ENCODE data around the gene PDE7B.

PDE7B gene

GRCh38 chr6:135972150-135972549 lies 120.6 kb downstream of the PDE7B start:
- Histone ChIP-seq H3K18ac (ENCODE audit: low read length) (no peak overlapping the region), H3K27me3 (ENCODE audit: insufficient read depth, low read length, poor library complexity) (no peaks in the 10 kb centered on the region), H3K79me2 (ENCODE audit: control insufficient read depth, insufficient read depth, low read length) (no peaks in the 10 kb centered on the region), H3K56ac (ENCODE audit: low read length) (no peak overlapping the region), H3K36me3 (ENCODE audit: control insufficient read depth, insufficient read depth, low read length) (no peaks in the 10 kb centered on the region), H2BK15ac (replicated peaks; ENCODE audit: low read depth) (no peak overlapping the region), H4K8ac (ENCODE audit: low read depth, low read length) (no peak overlapping the region), H4K5ac (ENCODE audit: low read length) (no peak overlapping the region), H3K4ac (ENCODE audit: low read depth, low read length) (no peak overlapping the region), H3K9ac (ENCODE audit: low read length) (no peak overlapping the region), H2BK120ac (ENCODE audit: low read depth, low read length) (no peak overlapping the region), H2AK5ac (ENCODE audit: low read length) (no peak overlapping the region), H3K4me1 (ENCODE audit: control insufficient read depth, low read depth, low read length) (no peaks in the 10 kb centered on the region), H3K79me1 (ENCODE audit: low read length) (no peaks in the 10 kb centered on the region), H3K4me3 (ENCODE audit: low read length) (no peak overlapping the region), H3K23ac (ENCODE audit: low read length) (no peak overlapping the region), H3K27ac (ENCODE audit: low read depth, low read length) (no peak overlapping the region), H3K4me2 (ENCODE audit: low read length) (no peak overlapping the region), H2BK5ac (ENCODE audit: low read length) (no peak overlapping the region)
- no peak for DNase-seq

DNA sequence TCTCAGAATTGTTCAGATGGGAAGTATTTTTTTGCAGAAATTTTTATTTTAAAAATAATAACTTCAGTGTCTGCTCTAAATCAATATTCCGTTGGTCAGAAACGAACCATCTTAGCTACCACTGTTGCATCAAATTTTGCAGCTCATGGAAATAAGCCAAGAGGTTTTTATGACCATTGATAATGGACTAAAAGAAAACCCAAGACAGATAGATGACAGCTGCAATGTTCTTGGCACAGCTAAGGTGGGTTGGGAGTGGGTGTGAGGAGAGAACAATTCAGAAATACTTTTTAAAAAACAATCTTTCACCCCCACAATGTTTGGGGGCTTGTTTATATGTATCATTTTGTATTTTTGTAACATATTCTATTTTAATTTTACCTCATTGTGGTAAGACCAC lies 121.1 kb downstream of the PDE7B start:
- Histone ChIP-seq H3K4ac (ENCODE audit: low read depth, low read length) (no peak overlapping the region), H3K18ac (ENCODE audit: low read length) (no peak overlapping the region), H3K9ac (ENCODE audit: low read length) (no peak overlapping the region), H4K8ac (ENCODE audit: low read depth, low read length) (no peak overlapping the region), H3K79me2 (ENCODE audit: control insufficient read depth, insufficient read depth, low read length) (no peaks in the 10 kb centered on the region), H3K4me3 (ENCODE audit: low read length) (no peak overlapping the region), H3K4me1 (ENCODE audit: control insufficient read depth, low read depth, low read length) (no peaks in the 10 kb centered on the region), H3K27ac (ENCODE audit: low read depth, low read length) (no peak overlapping the region), H3K27me3 (ENCODE audit: insufficient read depth, low read length, poor library complexity) (no peaks in the 10 kb centered on the region), H3K23ac (ENCODE audit: low read length) (no peak overlapping the region), H3K56ac (ENCODE audit: low read length) (no peak overlapping the region), H2BK120ac (ENCODE audit: low read depth, low read length) (no peak overlapping the region), H2BK5ac (ENCODE audit: low read length) (no peak overlapping the region), H3K36me3 (ENCODE audit: control insufficient read depth, insufficient read depth, low read length) (no peaks in the 10 kb centered on the region), H3K79me1 (ENCODE audit: low read length) (no peaks in the 10 kb centered on the region), H2AK5ac (ENCODE audit: low read length) (no peak overlapping the region), H4K5ac (ENCODE audit: low read length) (no peak overlapping the region), H2BK15ac (replicated peaks; ENCODE audit: low read depth) (no peak overlapping the region), H3K4me2 (ENCODE audit: low read length) (no peak overlapping the region)
- no CpG with 5 or more reads among the region's 2 CpGs for WGBS (ENCODE audit: extremely low coverage, insufficient coverage, low lambda C conversion rate)
- DNase-seq: no peak

DNA sequence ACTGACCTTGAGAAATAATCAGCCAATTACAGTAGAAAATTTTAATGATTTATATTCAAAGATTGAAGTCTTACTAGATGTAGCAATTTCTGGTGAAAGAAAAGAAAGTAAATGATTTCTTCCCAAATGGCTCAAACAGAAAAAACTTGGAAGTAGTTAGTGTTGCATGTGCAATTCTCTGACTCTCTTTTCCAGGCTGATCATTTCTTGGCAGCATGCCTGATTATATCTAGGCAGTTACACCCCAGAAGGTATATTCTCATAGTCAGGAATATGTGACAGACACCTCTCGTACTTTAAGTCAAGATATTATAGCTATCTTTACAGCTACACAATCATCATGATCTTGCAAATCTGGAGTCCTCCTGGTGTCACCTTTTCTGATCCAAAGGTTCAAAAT lies 122.9 kb downstream of the PDE7B start:
- no peak overlapping the region for H3K23ac ChIP-seq (ENCODE audit: low read length)
- DNase-seq: no peak
- H3K4ac ChIP-seq (ENCODE audit: low read depth, low read length): no peak overlapping the region
- H3K56ac ChIP-seq (ENCODE audit: low read length): no peak overlapping the region
- H2BK15ac ChIP-seq (replicated peaks; ENCODE audit: low read depth): no peak overlapping the region
- WGBS (ENCODE audit: extremely low coverage, insufficient coverage, low lambda C conversion rate): no CpG with 5 or more reads among the region's 1 CpG
- no peak overlapping the region for H3K4me3 ChIP-seq (ENCODE audit: low read length)
- no peaks in the 10 kb centered on the region for H3K36me3 ChIP-seq (ENCODE audit: control insufficient read depth, insufficient read depth, low read length)
- no peak overlapping the region for H4K5ac ChIP-seq (ENCODE audit: low read length)
- H3K4me2 ChIP-seq (ENCODE audit: low read length): no peak overlapping the region
- no peaks in the 10 kb centered on the region for H3K79me1 ChIP-seq (ENCODE audit: low read length)
- H2AK5ac ChIP-seq (ENCODE audit: low read length): no peak overlapping the region
- no peak overlapping the region for H2BK5ac ChIP-seq (ENCODE audit: low read length)
- H2BK120ac ChIP-seq (ENCODE audit: low read depth, low read length): no peak overlapping the region
- no peak overlapping the region for H3K9ac ChIP-seq (ENCODE audit: low read length)
- no peaks in the 10 kb centered on the region for H3K27me3 ChIP-seq (ENCODE audit: insufficient read depth, low read length, poor library complexity)
- no peak overlapping the region for H3K27ac ChIP-seq (ENCODE audit: low read depth, low read length)
- no peaks in the 10 kb centered on the region for H3K79me2 ChIP-seq (ENCODE audit: control insufficient read depth, insufficient read depth, low read length)
- H4K8ac ChIP-seq (ENCODE audit: low read depth, low read length): no peak overlapping the region
- H3K4me1 ChIP-seq (ENCODE audit: control insufficient read depth, low read depth, low read length): no peaks in the 10 kb centered on the region
- no peak overlapping the region for H3K18ac ChIP-seq (ENCODE audit: low read length)

DNA sequence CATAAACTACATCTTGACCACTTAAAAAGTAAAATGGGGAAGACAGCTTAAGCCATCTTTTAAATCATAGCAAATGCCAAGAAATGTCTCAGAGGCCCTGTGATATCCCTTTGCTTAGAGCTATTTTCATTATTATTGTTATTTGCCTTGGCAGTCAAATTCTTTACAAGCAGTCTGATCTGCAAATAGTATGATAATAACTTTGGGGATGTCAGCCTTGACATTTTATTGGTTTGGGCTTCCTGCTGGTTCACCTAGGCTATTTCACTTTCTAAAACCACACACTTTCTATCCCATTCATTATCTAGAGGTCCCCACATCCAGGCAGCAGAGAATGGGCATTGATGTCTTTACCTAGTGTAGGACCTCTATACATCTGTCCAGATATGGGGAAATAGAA lies 125.1 kb downstream of the PDE7B start:
- Histone ChIP-seq H3K79me1 (ENCODE audit: low read length) (no peaks in the 10 kb centered on the region), H2BK120ac (ENCODE audit: low read depth, low read length) (no peak overlapping the region), H4K5ac (ENCODE audit: low read length) (no peak overlapping the region), H3K4me3 (ENCODE audit: low read length) (no peak overlapping the region), H3K36me3 (ENCODE audit: control insufficient read depth, insufficient read depth, low read length) (no peaks in the 10 kb centered on the region), H3K18ac (ENCODE audit: low read length) (no peak overlapping the region), H3K4me2 (ENCODE audit: low read length) (no peak overlapping the region), H3K4me1 (ENCODE audit: control insufficient read depth, low read depth, low read length) (no peaks in the 10 kb centered on the region), H3K9ac (ENCODE audit: low read length) (no peak overlapping the region), H3K27ac (ENCODE audit: low read depth, low read length) (no peak overlapping the region), H2BK5ac (ENCODE audit: low read length) (no peak overlapping the region), H2BK15ac (replicated peaks; ENCODE audit: low read depth) (no peak overlapping the region), H3K23ac (ENCODE audit: low read length) (no peak overlapping the region), H3K4ac (ENCODE audit: low read depth, low read length) (no peak overlapping the region), H3K56ac (ENCODE audit: low read length) (no peak overlapping the region), H3K79me2 (ENCODE audit: control insufficient read depth, insufficient read depth, low read length) (no peaks in the 10 kb centered on the region), H3K27me3 (ENCODE audit: insufficient read depth, low read length, poor library complexity) (no peaks in the 10 kb centered on the region), H4K8ac (ENCODE audit: low read depth, low read length) (no peak overlapping the region), H2AK5ac (ENCODE audit: low read length) (no peak overlapping the region)
- no peak for DNase-seq

- Histone ChIP-seq H3K36me3 (ENCODE audit: control insufficient read depth, insufficient read depth, low read length) (no peaks in the 10 kb centered on the region), H3K4me3 (ENCODE audit: low read length) (no peak overlapping the region), H3K56ac (ENCODE audit: low read length) (no peak overlapping the region), H3K23ac (ENCODE audit: low read length) (no peak overlapping the region), H3K4me1 (ENCODE audit: control insufficient read depth, low read depth, low read length) (no peaks in the 10 kb centered on the region), H2BK5ac (ENCODE audit: low read length) (no peak overlapping the region), H3K27ac (ENCODE audit: low read depth, low read length) (no peak overlapping the region), H3K9ac (ENCODE audit: low read length) (no peak overlapping the region), H2BK15ac (replicated peaks; ENCODE audit: low read depth) (no peak overlapping the region), H3K4ac (ENCODE audit: low read depth, low read length) (no peak overlapping the region), H4K8ac (ENCODE audit: low read depth, low read length) (no peak overlapping the region), H2AK5ac (ENCODE audit: low read length) (no peak overlapping the region), H3K18ac (ENCODE audit: low read length) (no peak overlapping the region), H2BK120ac (ENCODE audit: low read depth, low read length) (no peak overlapping the region), H3K4me2 (ENCODE audit: low read length) (no peak overlapping the region), H3K27me3 (ENCODE audit: insufficient read depth, low read length, poor library complexity) (no peaks in the 10 kb centered on the region), H3K79me1 (ENCODE audit: low read length) (no peaks in the 10 kb centered on the region), H3K79me2 (ENCODE audit: control insufficient read depth, insufficient read depth, low read length) (no peaks in the 10 kb centered on the region), H4K5ac (ENCODE audit: low read length) (no peak overlapping the region)
- no CpG with 5 or more reads among the region's 3 CpGs for WGBS (ENCODE audit: extremely low coverage, insufficient coverage, low lambda C conversion rate)
- DNase-seq: no peak
These were observed 131.6 kb downstream of the PDE7B start for GRCh38 chr6:135983093-135983492.

- H4K5ac ChIP-seq (ENCODE audit: low read length): no peak overlapping the region
- H3K27me3 ChIP-seq (ENCODE audit: insufficient read depth, low read length, poor library complexity): no peaks in the 10 kb centered on the region
- H3K56ac ChIP-seq (ENCODE audit: low read length): no peak overlapping the region
- H2BK120ac ChIP-seq (ENCODE audit: low read depth, low read length): no peak overlapping the region
- H3K79me1 ChIP-seq (ENCODE audit: low read length): no peaks in the 10 kb centered on the region
- H3K36me3 ChIP-seq (ENCODE audit: control insufficient read depth, insufficient read depth, low read length): no peaks in the 10 kb centered on the region
- H2AK5ac ChIP-seq (ENCODE audit: low read length): no peak overlapping the region
- H3K4me1 ChIP-seq (ENCODE audit: control insufficient read depth, low read depth, low read length): no peaks in the 10 kb centered on the region
- H4K8ac ChIP-seq (ENCODE audit: low read depth, low read length): no peak overlapping the region
- no peaks in the 10 kb centered on the region for H3K79me2 ChIP-seq (ENCODE audit: control insufficient read depth, insufficient read depth, low read length)
- no peak overlapping the region for H3K27ac ChIP-seq (ENCODE audit: low read depth, low read length)
- H3K4ac ChIP-seq (ENCODE audit: low read depth, low read length): no peak overlapping the region
- no peak overlapping the region for H2BK15ac ChIP-seq (replicated peaks; ENCODE audit: low read depth)
- no peak overlapping the region for H3K23ac ChIP-seq (ENCODE audit: low read length)
- no peak overlapping the region for H2BK5ac ChIP-seq (ENCODE audit: low read length)
- no peak overlapping the region for H3K18ac ChIP-seq (ENCODE audit: low read length)
- no peak overlapping the region for H3K4me3 ChIP-seq (ENCODE audit: low read length)
- no peak for DNase-seq
- no peak overlapping the region for H3K9ac ChIP-seq (ENCODE audit: low read length)
- H3K4me2 ChIP-seq (ENCODE audit: low read length): no peak overlapping the region
- WGBS (ENCODE audit: extremely low coverage, insufficient coverage, low lambda C conversion rate): no CpG with 5 or more reads among the region's 4 CpGs
These were observed 132.3 kb downstream of the PDE7B start for GRCh38 chr6:135983718-135984343.
